ENCODE data around the gene DYNC1LI1. TPM values are rescaled to one million over a fixed set of nuclear protein-coding genes. Genes with fewer than 3 reads are reported as not detected.

Gene DYNC1LI1
- total and polyA plus RNA-seq, 4 donors = 18.3 to 50.7 (median 33.5) TPM

DNA sequence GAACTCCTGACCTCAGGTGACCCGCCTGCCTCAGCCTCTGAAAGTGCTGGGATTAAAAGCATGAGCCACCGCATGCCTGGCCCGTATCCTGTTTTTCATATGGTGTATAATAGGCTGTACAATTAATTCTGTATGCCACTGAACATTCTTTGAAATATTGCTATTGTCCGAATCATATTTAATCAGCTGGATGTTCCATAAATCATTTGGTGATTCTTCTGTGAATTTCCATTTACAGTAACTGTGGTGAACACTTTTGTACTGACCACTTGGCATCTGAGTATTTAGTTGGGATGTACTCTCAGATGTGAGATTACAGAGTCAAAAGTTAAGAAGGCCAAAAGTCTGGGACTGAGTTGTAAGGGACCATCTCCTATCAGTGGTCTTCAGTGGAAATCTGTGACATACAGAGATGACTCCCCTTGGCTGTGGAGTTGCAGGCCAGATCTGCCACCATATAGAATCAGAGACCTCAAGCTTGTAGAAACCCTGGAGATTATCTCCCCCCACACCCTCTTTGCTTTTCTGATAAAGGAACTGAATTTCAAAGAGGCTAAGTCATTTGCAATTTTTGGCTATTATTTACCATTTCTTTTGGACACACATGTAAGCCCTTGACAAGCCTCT is 25.7 kb upstream of the DYNC1LI1 start:
- no peak for TF ChIP-seq CTCF (IDR thresholded peaks at IDR 0.05; ENCODE audit: control extremely low read depth, extremely low read depth)
- ATAC-seq (ENCODE audit: insufficient read depth, low FRiP score) = no peak
- Histone ChIP-seq H3K27ac (ENCODE audit: low read depth in 1 of 2, low read length in 1 of 2) (no peak overlapping the region), H3K36me3 (ENCODE audit: control insufficient read depth in 4 of 4, insufficient read depth in 4 of 4, low read length in 4 of 4) (no peaks in the 10 kb centered on the region), H3K4me3 (no peak overlapping the region), H3K4me1 (ENCODE audit: control insufficient read depth in 5 of 5, insufficient read depth in 5 of 5, low read length in 5 of 5) (peaks cover 0 to 16% (median 4%) of the 10 kb centered on the region in 5 donors), H3K9ac (ENCODE audit: insufficient read depth in 1 of 2, low read length in 2 of 2) (no peak overlapping the region), H3K27me3 (ENCODE audit: control insufficient read depth in 3 of 3, insufficient read depth in 3 of 3, low read length in 2 of 3) (no peaks in the 10 kb centered on the region), H3K9me3 (ENCODE audit: control insufficient read depth in 4 of 4, insufficient read depth in 3 of 4, low read length in 3 of 4) (no peaks in the 10 kb centered on the region)
- DNase-seq = no peak
- 92 to 93% methylated on average over 4 of the region's 4 CpGs for WGBS, 2 donors

- no peaks in the 10 kb centered on the region for H3K36me3 ChIP-seq (ENCODE audit: control insufficient read depth in 4 of 4, insufficient read depth in 4 of 4, low read length in 4 of 4)
- H3K9me3 ChIP-seq (ENCODE audit: control insufficient read depth in 4 of 4, insufficient read depth in 3 of 4, low read length in 3 of 4) = no peaks in the 10 kb centered on the region
- peaks cover 0 to 16% (median 4%) of the 10 kb centered on the region in 5 donors for H3K4me1 ChIP-seq (ENCODE audit: control insufficient read depth in 5 of 5, insufficient read depth in 5 of 5, low read length in 5 of 5)
- ATAC-seq (ENCODE audit: insufficient read depth, low FRiP score) (no peak), DNase-seq (no peak)
- no peak for TF ChIP-seq CTCF (IDR thresholded peaks at IDR 0.05; ENCODE audit: control extremely low read depth, extremely low read depth)
- 92 to 95% methylated on average over 2 of the region's 2 CpGs for WGBS, 2 donors
- H3K9ac ChIP-seq (ENCODE audit: insufficient read depth in 1 of 2, low read length in 2 of 2) = no peak overlapping the region
- H3K27me3 ChIP-seq (ENCODE audit: control insufficient read depth in 3 of 3, insufficient read depth in 3 of 3, low read length in 2 of 3) = no peaks in the 10 kb centered on the region
- no peak overlapping the region for H3K27ac ChIP-seq (ENCODE audit: low read depth in 1 of 2, low read length in 1 of 2)
- no peak overlapping the region for H3K4me3 ChIP-seq
These were observed 24.7 kb upstream of the DYNC1LI1 start for GRCh38 chr3:32595323-32595722.

DNA sequence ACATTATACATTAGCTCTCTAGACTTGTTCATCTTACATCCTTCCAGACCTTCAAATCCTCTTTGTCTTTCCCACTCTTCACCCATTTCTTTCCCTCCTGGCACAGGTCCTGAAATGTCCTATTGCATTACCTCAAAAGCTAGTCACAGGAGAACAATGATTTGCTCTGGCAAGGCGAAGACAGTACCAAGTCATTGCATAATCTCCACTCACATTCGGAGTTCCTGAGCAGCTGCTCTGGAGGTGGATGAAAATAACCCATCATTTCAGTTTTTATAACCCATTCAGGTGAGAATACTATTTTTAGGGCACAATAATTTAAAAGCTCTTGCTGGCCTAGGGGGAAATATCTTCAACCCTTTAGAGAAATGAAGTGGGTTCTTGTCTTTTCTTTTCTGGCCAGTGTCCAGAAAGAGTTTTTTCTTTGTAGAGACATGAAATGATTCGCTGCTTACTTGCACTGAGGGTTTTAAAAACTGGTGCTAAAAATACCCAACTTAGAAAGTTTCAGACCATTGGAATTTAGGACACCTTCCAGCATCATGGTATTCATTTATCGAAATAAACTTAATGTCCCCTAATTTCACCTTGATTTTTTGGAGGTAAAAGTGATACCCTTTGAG is 23.4 kb upstream of the DYNC1LI1 start:
- no peak for TF ChIP-seq CTCF (IDR thresholded peaks at IDR 0.05; ENCODE audit: control extremely low read depth, extremely low read depth)
- Histone ChIP-seq H3K4me3 (no peak overlapping the region), H3K27me3 (ENCODE audit: control insufficient read depth in 3 of 3, insufficient read depth in 3 of 3, low read length in 2 of 3) (no peaks in the 10 kb centered on the region), H3K36me3 (ENCODE audit: control insufficient read depth in 4 of 4, insufficient read depth in 4 of 4, low read length in 4 of 4) (no peaks in the 10 kb centered on the region), H3K9ac (ENCODE audit: insufficient read depth in 1 of 2, low read length in 2 of 2) (no peak overlapping the region), H3K27ac (ENCODE audit: low read depth in 1 of 2, low read length in 1 of 2) (no peak overlapping the region), H3K9me3 (ENCODE audit: control insufficient read depth in 4 of 4, insufficient read depth in 3 of 4, low read length in 3 of 4) (no peaks in the 10 kb centered on the region), H3K4me1 (ENCODE audit: control insufficient read depth in 5 of 5, insufficient read depth in 5 of 5, low read length in 5 of 5) (peaks cover 0 to 16% (median 4%) of the 10 kb centered on the region in 5 donors)
- no peak for ATAC-seq (ENCODE audit: insufficient read depth, low FRiP score)
- 53 to 64% methylated on average over 4 of the region's 4 CpGs for WGBS, 2 donors
- DNase-seq = peak in 2 of 3 donors; percentile 49 to 56
